WTC11 (cell line): ENCODE results near the gene HES4. TPM values are rescaled to one million over a fixed set of nuclear protein-coding genes. Genes with fewer than 3 reads are reported as not detected.

Source experiments
- ATAC-seq: fragments of 200-7000 bp; cut with Tn5 transposase; 2 replicates; pipeline ENCODE4 v1.10.0; 2021; ENCODE audit warnings: mild to moderate bottlenecking, moderate library complexity
- CTCF ChIA-PET: fragments of 300-600 bp; sonication (Branson Sonifier 250); formaldehyde crosslinking; loops from one replicate; lab custom pipeline; 2021; ENCODE audit warnings: antibody characterized with exemption; lab: Charles Lee
- POLR2A ChIA-PET: fragments of 350-600 bp; sonication (Branson Sonifier 250); formaldehyde crosslinking; loops from one replicate; lab custom pipeline; 2021; ENCODE audit warnings: antibody characterized with exemption; lab: Charles Lee
- DNase-seq: peaks from one replicate; pipeline ENCODE4 v3.0.0; 2021; ENCODE audit warnings: low spot score
- H3K27ac Mint-ChIP-seq: 2 replicates; pipeline ENCODE4 v1.8.0; 2021; ENCODE audit warnings: mixed read lengths
- H3K27me3 Mint-ChIP-seq: 2 replicates; pipeline ENCODE4 v1.8.0; 2021; ENCODE audit warnings: low read depth, mild to moderate bottlenecking, moderate library complexity, mixed read lengths
- H3K36me3 Mint-ChIP-seq: 2 replicates; pipeline ENCODE4 v1.8.0; 2021; ENCODE audit warnings: mixed read lengths
- H3K4me1 Mint-ChIP-seq: 2 replicates; pipeline ENCODE4 v1.8.0; 2022; ENCODE audit warnings: mixed read lengths
- H3K4me3 Mint-ChIP-seq: 2 replicates; pipeline ENCODE4 v1.8.0; 2021; ENCODE audit warnings: mild to moderate bottlenecking, moderate library complexity, mixed read lengths
- H3K9me3 Mint-ChIP-seq: 2 replicates; pipeline ENCODE4 v1.8.0; 2021; ENCODE audit warnings: mixed read lengths
- AFF4 ChIP-seq: sonication (generic); formaldehyde crosslinking; IDR thresholded peaks from 2 replicates; pipeline ENCODE4 v1.8.1; 2023; ENCODE audit warnings: mild to moderate bottlenecking, missing genetic modification reagents, borderline replicate concordance
- AR ChIP-seq: fragments of 250-450 bp; sonication (Bioruptor Pico); IDR thresholded peaks from 2 replicates; pipeline ENCODE4 v1.9.0; 2021; ENCODE audit warnings: mild to moderate bottlenecking
- CREB1 ChIP-seq: sonication (generic); formaldehyde crosslinking; IDR thresholded peaks from 2 replicates; pipeline ENCODE4 v1.8.0; 2023; ENCODE audit warnings: mild to moderate bottlenecking, missing genetic modification reagents
- ELF4 ChIP-seq: sonication (generic); formaldehyde crosslinking; IDR thresholded peaks from 2 replicates; pipeline ENCODE4 v1.8.1; 2022; ENCODE audit warnings: low read depth, mild to moderate bottlenecking, moderate library complexity, missing genetic modification reagents
- FOXK1 ChIP-seq: sonication (generic); formaldehyde crosslinking; IDR thresholded peaks from 2 replicates; pipeline ENCODE4 v1.8.0; 2022; ENCODE audit warnings: mild to moderate bottlenecking, moderate library complexity, missing genetic modification reagents
- FOXP1 ChIP-seq: sonication (generic); formaldehyde crosslinking; IDR thresholded peaks from 2 replicates; pipeline ENCODE4 v1.8.0; 2022; ENCODE audit warnings: missing genetic modification reagents, mild to moderate bottlenecking, moderate library complexity, borderline replicate concordance
- FOXP4 ChIP-seq: sonication (generic); formaldehyde crosslinking; IDR thresholded peaks from 2 replicates; pipeline ENCODE4 v1.8.0; 2022; ENCODE audit warnings: mild to moderate bottlenecking, missing genetic modification reagents
- GTF2I ChIP-seq: fragments of 250-450 bp; sonication (Bioruptor Pico); conservative IDR thresholded peaks from 2 replicates; pipeline ENCODE4 v1.4.0; 2021; ENCODE audit warnings: mild to moderate bottlenecking
- KAT7 ChIP-seq: sonication (generic); formaldehyde crosslinking; IDR thresholded peaks from 2 replicates; pipeline ENCODE4 v1.8.1; 2023; ENCODE audit warnings: missing genetic modification reagents, mild to moderate bottlenecking, borderline replicate concordance
- MXD4 ChIP-seq: fragments of 250-450 bp; sonication (Bioruptor Pico); IDR thresholded peaks from 2 replicates; pipeline ENCODE4 v1.8.0; 2021; ENCODE audit warnings: mild to moderate bottlenecking, moderate library complexity, borderline replicate concordance
- MYBL2 ChIP-seq: sonication (generic); formaldehyde crosslinking; IDR thresholded peaks from 2 replicates; pipeline ENCODE4 v1.8.1; 2023; ENCODE audit warnings: mild to moderate bottlenecking, moderate library complexity, missing genetic modification reagents
- OVOL2 ChIP-seq: fragments of 250-450 bp; sonication (Bioruptor Pico); IDR thresholded peaks from 2 replicates; pipeline ENCODE4 v1.9.0; 2021; ENCODE audit warnings: mild to moderate bottlenecking, borderline replicate concordance
- RELA ChIP-seq: sonication (generic); formaldehyde crosslinking; IDR thresholded peaks from 2 replicates; pipeline ENCODE4 v1.8.1; 2022; ENCODE audit warnings: missing genetic modification reagents, mild to moderate bottlenecking, borderline replicate concordance
- SMAD3 ChIP-seq: sonication (generic); formaldehyde crosslinking; IDR thresholded peaks from 2 replicates; pipeline ENCODE4 v1.8.0; 2022; ENCODE audit warnings: missing genetic modification reagents, mild to moderate bottlenecking, borderline replicate concordance
- TP53 ChIP-seq: sonication (generic); formaldehyde crosslinking; IDR thresholded peaks from 2 replicates; pipeline ENCODE4 v1.8.1; 2023; ENCODE audit warnings: mild to moderate bottlenecking, missing genetic modification reagents
- USF1 ChIP-seq: sonication (generic); formaldehyde crosslinking; IDR thresholded peaks from 2 replicates; pipeline ENCODE4 v1.8.0; 2022; ENCODE audit warnings: mild to moderate bottlenecking, missing genetic modification reagents
- ZMAT4 ChIP-seq: fragments of 250-450 bp; sonication (Bioruptor Pico); IDR thresholded peaks from 2 replicates; pipeline ENCODE4 v1.9.0; 2021; ENCODE audit warnings: mild to moderate bottlenecking
- ZNF138 ChIP-seq: sonication (generic); formaldehyde crosslinking; conservative IDR thresholded peaks from 2 replicates; pipeline ENCODE4 v1.8.1; 2022; ENCODE audit warnings: mild to moderate bottlenecking, moderate library complexity, missing genetic modification reagents
- ZNF219 ChIP-seq: sonication (generic); formaldehyde crosslinking; IDR thresholded peaks from 2 replicates; pipeline ENCODE4 v1.8.0; 2023; ENCODE audit warnings: missing genetic modification reagents, mild to moderate bottlenecking, borderline replicate concordance
- ZNF512 ChIP-seq: sonication (generic); formaldehyde crosslinking; IDR thresholded peaks from 2 replicates; pipeline ENCODE4 v1.8.1; 2022; ENCODE audit warnings: missing genetic modification reagents, borderline replicate concordance
- ZNF671 ChIP-seq: fragments of 250-450 bp; sonication (Bioruptor Pico); IDR thresholded peaks from 2 replicates; pipeline ENCODE4 v1.8.0; 2021; ENCODE audit warnings: mild to moderate bottlenecking
- ZSCAN18 ChIP-seq: fragments of 250-450 bp; sonication (Bioruptor Pico); IDR thresholded peaks from 2 replicates; pipeline ENCODE4 v2.1.2; 2022; ENCODE audit warnings: mild to moderate bottlenecking, moderate library complexity
- total RNA-seq: library from RNA; stranded (reverse); gene quantifications from 3 replicates; pipeline ENCODE4 v1.2.3, GENCODE V29; 2021

Gene HES4
- total RNA-seq, 1 experiment from 2014 or later, result 4.5 TPM

GRCh38 chr1:952201-952600 lies 47.7 kb downstream of the HES4 start:
- no peak for ATAC-seq
- POLR2A ChIA-PET, result no interaction called here
- CTCF ChIA-PET, result interaction anchor here (0.6 to 2.4 kb wide), 7 partner anchors 11 to 47 kb away, joined by 3 to 28 read pairs (median 5); partner anchors contain the start of gene SAMD11
- no peaks in the 10 kb centered on the region for H3K9me3 Mint-ChIP-seq
- no peak overlapping the region for H3K4me3 Mint-ChIP-seq
- H3K27ac Mint-ChIP-seq, result no peak overlapping the region
- peaks cover 52% of the 10 kb centered on the region for H3K36me3 Mint-ChIP-seq
- TF ChIP-seq KAT7 (CRISPR knock-in tag) (no peak), ZMAT4 (CRISPR knock-in tag) (no peak), GTF2I (CRISPR knock-in tag) (no peak), FOXP4 (CRISPR knock-in tag) (no peak), ZNF138 (CRISPR knock-in tag) (no peak), CREB1 (CRISPR knock-in tag) (no peak), TP53 (CRISPR knock-in tag) (no peak), ZNF219 (CRISPR knock-in tag) (no peak), OVOL2 (no peak), ZSCAN18 (CRISPR knock-in tag) (no peak), MYBL2 (CRISPR knock-in tag) (no peak), AR (CRISPR knock-in tag) (no peak), RELA (no peak), ZNF671 (CRISPR knock-in tag) (no peak), AFF4 (no peak), SMAD3 (CRISPR knock-in tag) (no peak)
- H3K4me1 Mint-ChIP-seq, result no peaks in the 10 kb centered on the region
- no peak for DNase-seq
- no peaks in the 10 kb centered on the region for H3K27me3 Mint-ChIP-seq

GRCh38 chr1:951364-951763 lies 48.5 kb downstream of the HES4 start:
- H3K27ac Mint-ChIP-seq, result no peak overlapping the region
- ATAC-seq (peak; percentile 84), DNase-seq (peak; percentile 52)
- H3K9me3 Mint-ChIP-seq, result no peaks in the 10 kb centered on the region
- CTCF ChIA-PET, result interaction anchor here (0.6 to 2.4 kb wide), 9 partner anchors 10 to 82 kb away, joined by 3 to 28 read pairs (median 5); partner anchors contain the start of gene SAMD11
- H3K4me3 Mint-ChIP-seq, result no peak overlapping the region
- no peaks in the 10 kb centered on the region for H3K4me1 Mint-ChIP-seq
- H3K27me3 Mint-ChIP-seq, result no peaks in the 10 kb centered on the region
- POLR2A ChIA-PET, result no interaction called here
- peaks cover 51% of the 10 kb centered on the region for H3K36me3 Mint-ChIP-seq
- no peak for TF ChIP-seq FOXP1
- TF ChIP-seq FOXK1 (CRISPR knock-in tag), result no peak
- no peak for TF ChIP-seq USF1 (CRISPR knock-in tag)
- TF ChIP-seq ELF4 (CRISPR knock-in tag), result no peak
- no peak for TF ChIP-seq MXD4 (CRISPR knock-in tag)
- TF ChIP-seq ZNF512, result no peak
